GM12874 (cell line): ENCODE measurements around the gene RBM19.

Experiments used
- TF ChIP-seq, protein P1 (sequence below): IDR thresholded peaks from 2 replicates; pipeline ENCODE4 v1.5.1; 2011; ENCODE audit warnings: low read depth, mild to moderate bottlenecking, control low read depth, low read length, moderate library complexity; ENCODE audit not compliant: insufficient read depth

Gene RBM19

DNA sequence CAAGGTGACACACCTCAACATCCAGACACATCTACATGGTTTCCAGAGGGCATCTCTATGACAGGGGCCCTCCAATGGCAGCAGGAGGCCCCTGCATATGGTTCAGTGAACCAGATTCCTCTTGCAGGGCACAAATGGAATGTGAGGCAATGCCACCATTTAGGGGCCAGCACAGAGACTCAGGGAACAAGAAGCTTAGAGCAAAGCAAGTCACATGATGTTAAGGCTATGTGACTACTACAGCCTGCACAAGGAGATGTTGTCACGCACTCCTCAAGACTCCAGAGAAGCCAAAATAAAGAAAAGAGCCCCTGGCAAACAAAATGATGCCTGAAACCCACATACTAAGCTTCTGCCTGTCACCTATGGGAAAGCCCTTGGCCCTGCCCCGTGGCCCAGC, 95.2 kb downstream of the RBM19 start:
- TF ChIP-seq, protein P1, sequence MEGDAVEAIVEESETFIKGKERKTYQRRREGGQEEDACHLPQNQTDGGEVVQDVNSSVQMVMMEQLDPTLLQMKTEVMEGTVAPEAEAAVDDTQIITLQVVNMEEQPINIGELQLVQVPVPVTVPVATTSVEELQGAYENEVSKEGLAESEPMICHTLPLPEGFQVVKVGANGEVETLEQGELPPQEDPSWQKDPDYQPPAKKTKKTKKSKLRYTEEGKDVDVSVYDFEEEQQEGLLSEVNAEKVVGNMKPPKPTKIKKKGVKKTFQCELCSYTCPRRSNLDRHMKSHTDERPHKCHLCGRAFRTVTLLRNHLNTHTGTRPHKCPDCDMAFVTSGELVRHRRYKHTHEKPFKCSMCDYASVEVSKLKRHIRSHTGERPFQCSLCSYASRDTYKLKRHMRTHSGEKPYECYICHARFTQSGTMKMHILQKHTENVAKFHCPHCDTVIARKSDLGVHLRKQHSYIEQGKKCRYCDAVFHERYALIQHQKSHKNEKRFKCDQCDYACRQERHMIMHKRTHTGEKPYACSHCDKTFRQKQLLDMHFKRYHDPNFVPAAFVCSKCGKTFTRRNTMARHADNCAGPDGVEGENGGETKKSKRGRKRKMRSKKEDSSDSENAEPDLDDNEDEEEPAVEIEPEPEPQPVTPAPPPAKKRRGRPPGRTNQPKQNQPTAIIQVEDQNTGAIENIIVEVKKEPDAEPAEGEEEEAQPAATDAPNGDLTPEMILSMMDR: no peak

DNA sequence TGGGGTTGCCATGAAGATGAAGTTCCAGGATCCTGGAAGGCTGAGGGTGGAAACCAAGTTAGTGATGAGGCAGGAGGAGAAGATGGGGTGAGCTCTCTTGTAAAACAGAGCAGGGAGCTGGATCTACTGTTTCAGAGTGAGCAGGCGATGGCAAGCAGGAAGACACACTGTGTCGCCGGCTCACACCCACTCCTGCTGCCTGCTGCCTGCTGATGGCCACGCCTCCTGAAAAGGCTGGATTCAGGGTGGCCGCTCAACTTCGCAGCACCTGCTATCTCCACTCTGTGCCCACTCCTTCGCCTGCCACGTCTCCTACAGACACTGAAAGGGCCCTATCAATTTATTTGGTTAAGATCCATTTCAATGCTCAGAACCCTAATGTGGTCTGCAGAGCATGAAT, 96.1 kb downstream of the RBM19 start:
- TF ChIP-seq, protein P1: no peak

DNA sequence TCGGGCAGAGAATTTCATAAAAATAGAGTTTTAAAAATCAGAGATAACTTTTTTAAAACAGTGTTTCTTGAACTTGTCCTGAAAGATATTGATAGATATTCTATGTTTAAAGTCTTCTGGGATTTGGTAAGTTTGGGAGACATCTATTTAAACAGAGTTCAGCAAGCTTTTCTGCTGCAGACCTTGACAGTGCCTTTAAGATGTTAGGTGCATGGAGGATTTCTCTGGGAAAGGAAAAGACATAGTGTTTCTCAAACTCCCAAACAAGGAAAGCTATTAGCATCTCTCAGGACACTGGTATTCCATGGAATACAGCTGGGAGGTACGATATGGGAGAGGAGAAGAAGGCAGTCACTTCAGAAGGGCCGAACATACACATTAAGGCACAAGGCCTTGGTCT, 97.8 kb downstream of the RBM19 start:
- TF ChIP-seq, protein P1: no peak

DNA sequence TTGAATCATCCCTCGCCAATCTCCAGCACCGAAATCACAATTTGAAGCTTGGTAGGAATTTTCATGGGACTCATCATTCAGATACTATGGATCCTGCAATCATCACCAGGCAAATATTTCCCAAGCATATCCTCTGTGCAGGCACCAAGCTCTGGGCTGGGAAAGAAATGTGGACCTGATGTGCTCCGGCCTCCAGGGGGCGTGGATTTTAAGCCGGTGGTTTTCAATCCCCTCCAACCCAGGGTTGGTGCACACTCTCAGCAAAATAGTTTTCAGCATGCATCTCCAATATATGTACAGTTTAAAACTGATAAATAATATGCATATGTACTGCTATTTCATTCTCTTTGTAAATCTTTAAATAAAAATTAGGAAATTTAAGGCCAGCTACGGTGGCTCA, 98.9 kb downstream of the RBM19 start:
- TF ChIP-seq, protein P1: no peak

DNA sequence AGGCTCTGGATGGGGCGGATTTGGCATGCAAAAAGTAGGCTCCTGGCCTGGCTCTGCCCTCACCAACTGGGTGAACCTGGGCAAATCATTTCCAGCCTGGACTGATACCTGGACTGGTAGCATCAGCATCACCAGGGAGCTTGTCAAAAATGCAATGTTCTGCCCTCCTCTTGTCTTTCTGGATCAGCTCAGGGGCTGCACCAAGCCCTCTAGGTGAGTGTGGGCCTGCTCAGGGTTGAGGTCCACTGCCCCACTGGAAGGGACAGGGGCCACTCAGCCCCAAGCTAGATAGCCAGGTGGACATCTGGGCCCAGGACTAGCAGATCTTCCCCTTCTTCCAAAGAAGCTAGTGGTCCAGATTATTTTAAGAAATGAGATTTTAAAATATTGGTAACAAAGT, 99.6 kb downstream of the RBM19 start:
- TF ChIP-seq, protein P1: no peak

DNA sequence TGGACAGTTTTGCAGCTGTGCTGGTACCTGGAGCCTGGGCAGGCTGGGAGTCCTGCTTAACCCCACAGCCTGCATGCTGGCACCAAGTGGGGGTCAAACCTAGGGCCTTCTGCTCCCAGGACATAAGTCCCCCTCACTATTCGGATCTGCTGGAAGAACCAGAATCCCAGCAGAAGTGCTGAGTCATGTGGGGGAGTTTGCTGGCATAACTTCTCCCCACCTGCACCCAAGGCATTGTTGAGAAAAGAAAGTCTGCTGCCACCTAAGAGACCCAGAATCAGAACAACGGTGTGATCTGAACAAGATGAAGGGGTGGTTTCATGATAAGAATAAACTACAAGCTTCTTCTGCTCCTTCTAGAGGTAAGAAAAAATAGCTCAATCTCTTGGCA, 102.7 kb downstream of the RBM19 start:
- TF ChIP-seq, protein P1: no peak

DNA sequence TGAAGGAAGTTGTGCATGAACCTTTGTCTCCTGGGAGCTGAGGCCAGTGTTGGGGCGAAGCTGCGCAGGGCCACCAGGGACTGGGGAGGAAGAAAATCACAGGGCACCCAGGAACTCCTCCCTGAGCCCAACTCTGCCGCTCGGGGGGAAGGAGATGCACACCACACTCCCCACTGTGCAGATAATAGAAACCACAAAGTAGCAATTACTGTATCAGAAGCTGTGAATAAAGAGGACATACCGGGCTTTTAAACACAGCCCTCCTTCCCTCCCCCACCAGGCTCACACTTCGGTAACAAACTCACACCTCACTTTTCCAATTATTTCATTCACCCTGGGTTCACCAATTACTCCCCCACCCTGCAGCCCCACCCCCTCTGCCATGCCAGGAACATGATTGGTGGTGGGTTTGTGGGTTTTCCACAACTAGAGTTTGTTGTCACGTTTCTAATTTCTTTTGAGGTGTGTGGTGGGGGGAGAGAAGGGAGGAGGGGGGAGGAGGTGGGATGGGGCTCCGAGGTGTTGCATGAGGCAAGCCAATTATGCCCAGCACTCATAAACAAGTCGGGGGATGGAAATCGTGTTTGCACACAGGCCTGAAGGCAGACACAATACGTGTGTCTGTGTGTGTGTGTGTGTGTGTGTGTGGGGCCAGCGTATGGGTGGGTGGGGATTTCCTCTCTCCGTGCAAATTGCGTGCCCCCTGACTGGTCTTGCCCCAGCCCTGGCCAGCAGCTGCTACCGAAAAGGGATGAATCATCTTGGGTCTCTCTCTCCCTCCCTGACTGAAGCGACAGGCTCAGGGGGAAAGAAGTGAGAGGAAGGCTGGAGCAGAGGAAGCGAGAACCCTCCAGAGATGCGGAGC, 103.3 kb downstream of the RBM19 start:
- TF ChIP-seq, protein P1: no peak
